ENCODE results near the gene MKI67.

MKI67 gene

GRCh38 chr10:128160297-128160711 is 34.1 kb upstream of the MKI67 start:
- peaks cover 25% of the 10 kb centered on the region for H3K27me3 Mint-ChIP-seq (ENCODE audit: low read depth, poor library complexity)
- H3K4me3 Mint-ChIP-seq = no peak overlapping the region
- H3K27ac Mint-ChIP-seq = no peak overlapping the region
- no peaks in the 10 kb centered on the region for H3K4me1 Mint-ChIP-seq
- H3K9me3 Mint-ChIP-seq = no peaks in the 10 kb centered on the region
- DNase-seq = no peak
- no peaks in the 10 kb centered on the region for H3K36me3 Mint-ChIP-seq (ENCODE audit: low read depth)
- TF ChIP-seq CTCF (IDR thresholded peaks at IDR 0.05) = no peak

- no peaks in the 10 kb centered on the region for H3K36me3 Mint-ChIP-seq (ENCODE audit: low read depth)
- H3K27me3 Mint-ChIP-seq (ENCODE audit: low read depth, poor library complexity) = peaks cover 21% of the 10 kb centered on the region
- H3K4me3 Mint-ChIP-seq = no peak overlapping the region
- no peak for TF ChIP-seq CTCF (IDR thresholded peaks at IDR 0.05)
- H3K9me3 Mint-ChIP-seq = no peaks in the 10 kb centered on the region
- H3K27ac Mint-ChIP-seq = no peak overlapping the region
- DNase-seq = no peak
- H3K4me1 Mint-ChIP-seq = no peaks in the 10 kb centered on the region
Observed at GRCh38 chr10:128158021-128158795, 32.0 kb upstream of the MKI67 start.

- Mint-ChIP-seq H3K9me3 (no peaks in the 10 kb centered on the region), H3K4me1 (peaks cover 10% of the 10 kb centered on the region), H3K27ac (no peak overlapping the region), H3K36me3 (ENCODE audit: low read depth) (no peaks in the 10 kb centered on the region), H3K4me3 (no peak overlapping the region), H3K27me3 (ENCODE audit: low read depth, poor library complexity) (peaks cover 24% of the 10 kb centered on the region)
- no peak for DNase-seq
- no peak for TF ChIP-seq CTCF (IDR thresholded peaks at IDR 0.05)
Observed at GRCh38 chr10:128156999-128157755, 31.0 kb upstream of the MKI67 start.

- Mint-ChIP-seq H3K4me3 (no peak overlapping the region), H3K27me3 (ENCODE audit: low read depth, poor library complexity) (peaks cover 13% of the 10 kb centered on the region), H3K9me3 (no peaks in the 10 kb centered on the region), H3K36me3 (ENCODE audit: low read depth) (no peaks in the 10 kb centered on the region), H3K27ac (peak overlapping the region; percentile 57), H3K4me1 (peaks cover 25% of the 10 kb centered on the region)
- no peak for TF ChIP-seq CTCF (IDR thresholded peaks at IDR 0.05)
- DNase-seq = peak; percentile 30
Observed at GRCh38 chr10:128152741-128153580, 26.7 kb upstream of the MKI67 start.

GRCh38 chr10:128151031-128151430 is 24.8 kb upstream of the MKI67 start:
- Mint-ChIP-seq H3K36me3 (ENCODE audit: low read depth) (no peaks in the 10 kb centered on the region), H3K4me1 (peaks cover 35% of the 10 kb centered on the region), H3K9me3 (no peaks in the 10 kb centered on the region), H3K27me3 (ENCODE audit: low read depth, poor library complexity) (peaks cover 15% of the 10 kb centered on the region), H3K4me3 (peak overlapping the region; percentile 64), H3K27ac (peak overlapping the region; percentile 4)
- DNase-seq = peak; percentile 46
- no peak for TF ChIP-seq CTCF (IDR thresholded peaks at IDR 0.05)

All from nephron progenitor cell (in vitro differentiated cells).